ENCODE measurements around the gene NPAS2.

DNA sequence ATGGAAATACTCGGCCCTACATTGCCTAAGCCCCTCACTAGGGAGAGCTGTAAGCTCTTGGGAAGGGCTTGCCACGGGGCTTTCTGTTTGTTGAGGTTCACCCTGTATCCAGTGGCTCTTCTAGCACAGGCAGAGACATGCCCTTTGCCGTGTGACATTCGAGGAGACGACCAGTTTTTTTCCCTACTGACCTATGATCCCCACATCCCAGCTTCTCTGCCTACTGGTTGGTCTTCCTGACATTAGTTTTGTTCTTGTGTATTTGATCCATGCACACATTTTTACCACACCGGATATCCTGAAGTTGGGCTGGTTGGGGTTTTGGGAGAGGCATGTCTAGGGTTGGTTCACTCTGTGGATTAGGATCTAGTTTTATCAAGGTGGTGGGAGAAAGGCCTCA lies 69.3 kb downstream of the NPAS2 start:
- TF ChIP-seq EZH2 (IDR thresholded peaks at IDR 0.05; ENCODE audit: borderline replicate concordance, low read depth, low read length, severe bottlenecking) (no peak), POLR2AphosphoS5 (IDR thresholded peaks at IDR 0.05; ENCODE audit: insufficient read depth, low read depth, low read length) (no peak), POLR2A (IDR thresholded peaks at IDR 0.05; ENCODE audit: low read depth, low read length) (no peak), MYC (IDR thresholded peaks at IDR 0.05; ENCODE audit: low read depth, low read length) (no peak), FOS (IDR thresholded peaks at IDR 0.05; ENCODE audit: borderline replicate concordance, insufficient read depth, low read length) (no peak)
- TF ChIP-seq, protein P1, sequence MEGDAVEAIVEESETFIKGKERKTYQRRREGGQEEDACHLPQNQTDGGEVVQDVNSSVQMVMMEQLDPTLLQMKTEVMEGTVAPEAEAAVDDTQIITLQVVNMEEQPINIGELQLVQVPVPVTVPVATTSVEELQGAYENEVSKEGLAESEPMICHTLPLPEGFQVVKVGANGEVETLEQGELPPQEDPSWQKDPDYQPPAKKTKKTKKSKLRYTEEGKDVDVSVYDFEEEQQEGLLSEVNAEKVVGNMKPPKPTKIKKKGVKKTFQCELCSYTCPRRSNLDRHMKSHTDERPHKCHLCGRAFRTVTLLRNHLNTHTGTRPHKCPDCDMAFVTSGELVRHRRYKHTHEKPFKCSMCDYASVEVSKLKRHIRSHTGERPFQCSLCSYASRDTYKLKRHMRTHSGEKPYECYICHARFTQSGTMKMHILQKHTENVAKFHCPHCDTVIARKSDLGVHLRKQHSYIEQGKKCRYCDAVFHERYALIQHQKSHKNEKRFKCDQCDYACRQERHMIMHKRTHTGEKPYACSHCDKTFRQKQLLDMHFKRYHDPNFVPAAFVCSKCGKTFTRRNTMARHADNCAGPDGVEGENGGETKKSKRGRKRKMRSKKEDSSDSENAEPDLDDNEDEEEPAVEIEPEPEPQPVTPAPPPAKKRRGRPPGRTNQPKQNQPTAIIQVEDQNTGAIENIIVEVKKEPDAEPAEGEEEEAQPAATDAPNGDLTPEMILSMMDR (IDR thresholded peaks at IDR 0.05; ENCODE audit: extremely low read depth in 1 of 2, insufficient read depth in 1 of 2, low read depth in 1 of 2, low read length in 2 of 2): no peak
- TF ChIP-seq, protein P2, sequence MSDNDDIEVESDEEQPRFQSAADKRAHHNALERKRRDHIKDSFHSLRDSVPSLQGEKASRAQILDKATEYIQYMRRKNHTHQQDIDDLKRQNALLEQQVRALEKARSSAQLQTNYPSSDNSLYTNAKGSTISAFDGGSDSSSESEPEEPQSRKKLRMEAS (IDR thresholded peaks at IDR 0.05; ENCODE audit: insufficient read depth, insufficient read length): no peak
